ENCODE results near the gene COX18. TPM values are rescaled to one million over a fixed set of nuclear protein-coding genes. Genes with fewer than 3 reads are reported as not detected.

The COX18 gene
- total and polyA plus RNA-seq, 2 experiments from 2014 or later, result 5.4 to 28.9 TPM

- no peak for TF ChIP-seq EZH2 (IDR thresholded peaks at IDR 0.05; ENCODE audit: borderline replicate concordance)
- TF ChIP-seq, protein P1, sequence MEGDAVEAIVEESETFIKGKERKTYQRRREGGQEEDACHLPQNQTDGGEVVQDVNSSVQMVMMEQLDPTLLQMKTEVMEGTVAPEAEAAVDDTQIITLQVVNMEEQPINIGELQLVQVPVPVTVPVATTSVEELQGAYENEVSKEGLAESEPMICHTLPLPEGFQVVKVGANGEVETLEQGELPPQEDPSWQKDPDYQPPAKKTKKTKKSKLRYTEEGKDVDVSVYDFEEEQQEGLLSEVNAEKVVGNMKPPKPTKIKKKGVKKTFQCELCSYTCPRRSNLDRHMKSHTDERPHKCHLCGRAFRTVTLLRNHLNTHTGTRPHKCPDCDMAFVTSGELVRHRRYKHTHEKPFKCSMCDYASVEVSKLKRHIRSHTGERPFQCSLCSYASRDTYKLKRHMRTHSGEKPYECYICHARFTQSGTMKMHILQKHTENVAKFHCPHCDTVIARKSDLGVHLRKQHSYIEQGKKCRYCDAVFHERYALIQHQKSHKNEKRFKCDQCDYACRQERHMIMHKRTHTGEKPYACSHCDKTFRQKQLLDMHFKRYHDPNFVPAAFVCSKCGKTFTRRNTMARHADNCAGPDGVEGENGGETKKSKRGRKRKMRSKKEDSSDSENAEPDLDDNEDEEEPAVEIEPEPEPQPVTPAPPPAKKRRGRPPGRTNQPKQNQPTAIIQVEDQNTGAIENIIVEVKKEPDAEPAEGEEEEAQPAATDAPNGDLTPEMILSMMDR (IDR thresholded peaks at IDR 0.05; ENCODE audit: poor library complexity), result no peak
- TF ChIP-seq EZH2phosphoT487 (IDR thresholded peaks at IDR 0.05; ENCODE audit: low read depth, severe bottlenecking, unreplicated experiment), result no peak
- Histone ChIP-seq H3K79me2 (no peaks in the 10 kb centered on the region), H3K4me1 (ENCODE audit: insufficient read depth) (no peaks in the 10 kb centered on the region), H3K27me3 (no peaks in the 10 kb centered on the region), H3K4me3 (no peak overlapping the region), H3K9me2 (replicated peaks; ENCODE audit: insufficient read depth) (no peaks in the 10 kb centered on the region), H2AFZ (no peak overlapping the region), H3K9me3 (ENCODE audit: low read depth) (no peaks in the 10 kb centered on the region), H3K4me2 (no peak overlapping the region), H3K36me3 (replicated peaks; ENCODE audit: insufficient read depth, low read depth) (no peaks in the 10 kb centered on the region), H3K27ac (no peak overlapping the region), H4K20me1 (ENCODE audit: insufficient read depth, poor library complexity, severe bottlenecking) (no peaks in the 10 kb centered on the region)
- WGBS (ENCODE audit: low lambda C conversion rate, missing lambda C conversion rate), result 100% methylated on average over 1 of the region's 1 CpG
- no peak for DNase-seq (ENCODE audit: low spot score)
These were observed 17.9 kb downstream of the COX18 start for GRCh38 chr4:73051625-73052024.

DNA sequence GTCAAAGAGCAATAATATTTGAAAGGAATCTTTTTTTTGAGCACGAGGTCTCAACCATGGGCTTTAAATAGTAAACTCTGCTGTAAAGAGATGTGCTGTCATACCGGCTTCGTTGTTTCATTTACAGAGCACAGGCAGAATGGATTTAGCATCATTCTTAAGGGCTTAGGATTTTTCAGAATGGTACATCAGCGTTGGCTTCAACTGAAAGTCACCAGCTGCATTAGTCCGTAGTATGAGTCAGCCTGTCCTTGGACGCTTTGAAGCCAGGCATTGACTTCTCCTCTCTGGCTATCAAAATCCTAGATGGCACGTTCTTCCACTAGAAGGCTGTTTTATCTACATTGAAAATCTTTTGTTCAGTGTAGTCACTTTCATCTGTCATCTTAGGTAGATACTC is 23.6 kb downstream of the COX18 start:
- Histone ChIP-seq H3K4me3 (no peak overlapping the region), H3K79me2 (no peaks in the 10 kb centered on the region), H2AFZ (no peak overlapping the region), H3K4me1 (ENCODE audit: insufficient read depth) (no peaks in the 10 kb centered on the region), H3K4me2 (no peak overlapping the region), H3K27ac (no peak overlapping the region), H3K27me3 (no peaks in the 10 kb centered on the region), H4K20me1 (ENCODE audit: insufficient read depth, poor library complexity, severe bottlenecking) (no peaks in the 10 kb centered on the region), H3K9me2 (replicated peaks; ENCODE audit: insufficient read depth) (no peaks in the 10 kb centered on the region), H3K9me3 (ENCODE audit: low read depth) (no peaks in the 10 kb centered on the region), H3K36me3 (replicated peaks; ENCODE audit: insufficient read depth, low read depth) (no peaks in the 10 kb centered on the region)
- TF ChIP-seq EZH2phosphoT487 (IDR thresholded peaks at IDR 0.05; ENCODE audit: low read depth, severe bottlenecking, unreplicated experiment), result no peak
- no peak for TF ChIP-seq EZH2 (IDR thresholded peaks at IDR 0.05; ENCODE audit: borderline replicate concordance)
- TF ChIP-seq, protein P1 (IDR thresholded peaks at IDR 0.05; ENCODE audit: poor library complexity), result no peak
- 84% methylated on average over 7 of the region's 7 CpGs for WGBS (ENCODE audit: low lambda C conversion rate, missing lambda C conversion rate)
- DNase-seq (ENCODE audit: low spot score), result no peak

GRCh38 chr4:73037057-73037456 is 32.5 kb downstream of the COX18 start:
- Histone ChIP-seq H3K36me3 (replicated peaks; ENCODE audit: insufficient read depth, low read depth) (no peaks in the 10 kb centered on the region), H3K4me1 (ENCODE audit: insufficient read depth) (no peaks in the 10 kb centered on the region), H3K79me2 (no peaks in the 10 kb centered on the region), H3K9me3 (ENCODE audit: low read depth) (no peaks in the 10 kb centered on the region), H2AFZ (no peak overlapping the region), H3K4me3 (no peak overlapping the region), H3K27ac (no peak overlapping the region), H3K27me3 (no peaks in the 10 kb centered on the region), H3K4me2 (no peak overlapping the region), H4K20me1 (ENCODE audit: insufficient read depth, poor library complexity, severe bottlenecking) (no peaks in the 10 kb centered on the region), H3K9me2 (replicated peaks; ENCODE audit: insufficient read depth) (no peaks in the 10 kb centered on the region)
- TF ChIP-seq EZH2phosphoT487 (IDR thresholded peaks at IDR 0.05; ENCODE audit: low read depth, severe bottlenecking, unreplicated experiment), result no peak
- no peak for TF ChIP-seq EZH2 (IDR thresholded peaks at IDR 0.05; ENCODE audit: borderline replicate concordance)
- TF ChIP-seq, protein P1 (IDR thresholded peaks at IDR 0.05; ENCODE audit: poor library complexity), result no peak
- WGBS (ENCODE audit: low lambda C conversion rate, missing lambda C conversion rate), result 92% methylated on average over 4 of the region's 4 CpGs
- no peak for DNase-seq (ENCODE audit: low spot score)

DNA sequence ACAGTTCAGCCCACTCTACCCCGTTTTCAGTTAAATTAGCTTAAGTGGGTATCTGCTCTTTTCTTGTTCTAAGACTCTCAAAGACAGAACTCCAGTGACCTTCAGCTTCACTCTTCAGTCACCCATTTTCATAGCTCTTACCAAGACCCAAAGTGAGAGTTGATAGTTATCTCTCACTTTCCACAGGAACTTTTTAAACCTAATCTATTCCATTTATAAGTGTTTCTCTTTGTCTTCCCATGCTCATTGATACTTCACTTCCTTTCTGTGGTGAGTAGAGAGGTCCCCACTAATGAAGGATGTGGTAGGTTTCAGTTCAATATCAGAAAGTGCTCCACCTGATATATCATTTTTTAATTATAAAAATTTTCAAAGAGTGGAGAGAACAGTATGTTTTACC is 33.4 kb downstream of the COX18 start:
- H3K4me3 ChIP-seq, result no peak overlapping the region
- DNase-seq (ENCODE audit: low spot score), result no peak
- H3K4me1 ChIP-seq (ENCODE audit: insufficient read depth), result no peaks in the 10 kb centered on the region
- no peaks in the 10 kb centered on the region for H3K9me2 ChIP-seq (replicated peaks; ENCODE audit: insufficient read depth)
- H2AFZ ChIP-seq, result no peak overlapping the region
- WGBS (ENCODE audit: low lambda C conversion rate, missing lambda C conversion rate), result 95% methylated on average over 1 of the region's 1 CpG
- H3K27ac ChIP-seq, result no peak overlapping the region
- no peaks in the 10 kb centered on the region for H3K27me3 ChIP-seq
- TF ChIP-seq, protein P1 (IDR thresholded peaks at IDR 0.05; ENCODE audit: poor library complexity), result no peak
- TF ChIP-seq EZH2 (IDR thresholded peaks at IDR 0.05; ENCODE audit: borderline replicate concordance) (no peak), EZH2phosphoT487 (IDR thresholded peaks at IDR 0.05; ENCODE audit: low read depth, severe bottlenecking, unreplicated experiment) (no peak)
- no peaks in the 10 kb centered on the region for H4K20me1 ChIP-seq (ENCODE audit: insufficient read depth, poor library complexity, severe bottlenecking)
- no peaks in the 10 kb centered on the region for H3K36me3 ChIP-seq (replicated peaks; ENCODE audit: insufficient read depth, low read depth)
- H3K79me2 ChIP-seq, result no peaks in the 10 kb centered on the region
- H3K9me3 ChIP-seq (ENCODE audit: low read depth), result no peaks in the 10 kb centered on the region
- no peak overlapping the region for H3K4me2 ChIP-seq

Measured in hepatocyte (in vitro differentiated cells).